COLO668 (cell line): ENCODE data around the gene NKIRAS1.
"Not testable (repeated sequence)": the region's sequence is repeated elsewhere in the genome, so short reads cannot be mapped to it uniquely, and the experiment has no call there.

ENCODE experiments used
- DNase-seq: peaks from one replicate; lab custom pipeline; 2025; ENCODE audit not compliant: unreplicated experiment; lab: John Stamatoyannopoulos, UW

Gene NKIRAS1

DNA sequence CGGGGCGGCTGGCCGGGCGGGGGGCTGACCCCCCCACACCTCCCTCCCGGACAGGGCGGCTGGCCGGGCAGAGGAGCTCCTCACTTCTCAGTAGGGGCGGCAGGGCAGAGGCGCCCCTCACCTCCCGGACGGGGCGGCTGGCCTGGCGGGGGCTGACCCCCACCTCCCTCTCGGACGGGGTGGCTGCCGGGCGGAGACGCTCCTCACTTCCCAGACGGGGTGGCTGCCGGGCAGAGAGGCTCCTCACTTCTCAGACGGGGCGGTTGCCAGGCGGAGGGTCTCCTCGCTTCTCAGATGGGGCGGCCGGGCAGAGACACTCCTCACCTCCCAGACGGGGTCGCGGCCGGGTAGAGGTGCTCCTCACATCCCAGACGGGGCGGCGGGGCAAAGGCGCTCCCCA lies 45.4 kb downstream of the NKIRAS1 start:
- DNase-seq = not testable (repeated sequence)

DNA sequence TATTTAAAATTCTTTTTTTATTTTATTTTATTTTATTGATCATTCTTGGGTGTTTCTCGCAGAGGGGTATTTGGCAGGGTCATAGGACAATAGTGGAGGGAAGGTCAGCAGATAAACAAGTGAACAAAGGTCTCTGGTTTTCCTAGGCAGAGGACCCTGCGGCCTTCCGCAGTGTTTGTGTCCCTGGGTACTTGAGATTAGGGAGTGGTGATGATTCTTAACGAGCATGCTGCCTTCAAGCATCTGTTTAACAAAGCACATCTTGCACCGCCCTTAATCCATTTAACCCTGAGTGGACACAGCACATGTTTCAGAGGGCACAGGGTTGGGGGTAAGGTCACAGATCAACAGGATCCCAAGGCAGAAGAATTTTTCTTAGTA lies 46.1 kb downstream of the NKIRAS1 start:
- DNase-seq = not testable (repeated sequence)

DNA sequence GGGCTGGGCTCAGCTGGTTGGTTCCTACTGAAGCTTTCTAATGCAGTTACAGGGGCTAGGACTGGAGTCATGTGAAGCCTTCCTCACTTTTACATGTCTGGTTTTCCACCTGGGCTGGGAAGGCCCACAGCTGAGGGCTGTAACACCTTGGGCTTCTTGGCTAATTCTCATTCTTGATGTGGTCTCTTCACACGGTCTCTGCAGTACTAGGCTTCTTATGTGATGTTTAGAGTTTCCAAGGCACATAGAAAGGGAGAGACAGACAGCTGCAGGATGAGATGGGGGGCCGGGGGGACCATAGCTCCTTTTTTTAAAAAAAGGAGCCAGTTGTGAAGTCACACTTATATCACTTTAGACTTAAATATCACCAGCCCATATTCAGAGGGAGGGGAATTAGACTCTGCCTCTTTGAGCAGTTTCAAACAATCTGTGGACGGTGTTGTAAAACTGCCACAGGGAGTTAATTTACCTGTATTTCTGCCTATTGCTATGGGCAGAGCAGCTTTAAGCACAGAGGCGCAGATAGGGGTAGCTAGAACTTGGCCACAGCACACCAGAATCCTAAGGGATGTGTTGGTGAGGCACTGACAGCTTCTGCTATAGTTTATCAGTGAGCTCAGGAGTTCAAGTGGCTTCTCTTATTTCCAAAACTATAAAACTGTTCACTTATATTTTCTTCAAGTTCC lies 46.7 kb downstream of the NKIRAS1 start:
- no peak for DNase-seq

DNA sequence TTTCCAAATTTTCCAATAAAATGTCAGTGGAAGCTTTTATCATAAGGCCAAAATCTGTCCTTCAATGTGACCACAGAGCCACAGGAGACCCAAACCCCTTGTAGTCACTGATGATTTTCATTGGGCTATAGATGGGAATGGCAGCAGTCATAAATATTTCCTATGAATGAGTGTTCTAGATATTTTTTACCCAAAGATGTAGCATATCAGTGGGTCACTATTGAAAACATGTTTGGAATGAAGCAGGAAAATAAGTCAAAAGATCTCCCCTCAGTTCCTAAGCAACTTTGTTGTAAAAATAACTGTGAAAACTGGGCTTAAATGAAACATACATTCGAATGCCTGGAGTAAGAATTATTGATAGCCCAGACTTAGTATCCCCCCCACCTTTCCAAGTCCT lies 49.0 kb downstream of the NKIRAS1 start:
- DNase-seq = no peak

DNA sequence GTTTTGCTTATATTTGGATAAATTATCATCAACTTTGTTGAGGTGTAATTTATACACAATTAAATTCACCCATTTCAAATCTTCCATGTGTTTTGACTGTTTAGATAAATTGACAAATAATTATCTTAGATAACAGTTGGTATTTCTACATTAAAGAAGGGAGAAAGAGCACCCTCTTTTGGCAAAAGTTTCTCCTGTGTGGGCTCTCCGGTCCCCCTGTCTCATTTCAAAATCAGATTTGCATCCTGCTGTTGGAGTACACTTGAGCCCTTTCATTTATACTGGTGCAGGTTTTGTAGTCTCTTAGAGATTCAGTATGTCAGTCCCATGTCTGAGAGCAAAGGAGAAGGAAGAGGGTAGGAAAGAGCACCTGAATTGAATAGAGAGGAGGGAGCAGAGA lies 49.4 kb downstream of the NKIRAS1 start:
- DNase-seq = no peak

DNA sequence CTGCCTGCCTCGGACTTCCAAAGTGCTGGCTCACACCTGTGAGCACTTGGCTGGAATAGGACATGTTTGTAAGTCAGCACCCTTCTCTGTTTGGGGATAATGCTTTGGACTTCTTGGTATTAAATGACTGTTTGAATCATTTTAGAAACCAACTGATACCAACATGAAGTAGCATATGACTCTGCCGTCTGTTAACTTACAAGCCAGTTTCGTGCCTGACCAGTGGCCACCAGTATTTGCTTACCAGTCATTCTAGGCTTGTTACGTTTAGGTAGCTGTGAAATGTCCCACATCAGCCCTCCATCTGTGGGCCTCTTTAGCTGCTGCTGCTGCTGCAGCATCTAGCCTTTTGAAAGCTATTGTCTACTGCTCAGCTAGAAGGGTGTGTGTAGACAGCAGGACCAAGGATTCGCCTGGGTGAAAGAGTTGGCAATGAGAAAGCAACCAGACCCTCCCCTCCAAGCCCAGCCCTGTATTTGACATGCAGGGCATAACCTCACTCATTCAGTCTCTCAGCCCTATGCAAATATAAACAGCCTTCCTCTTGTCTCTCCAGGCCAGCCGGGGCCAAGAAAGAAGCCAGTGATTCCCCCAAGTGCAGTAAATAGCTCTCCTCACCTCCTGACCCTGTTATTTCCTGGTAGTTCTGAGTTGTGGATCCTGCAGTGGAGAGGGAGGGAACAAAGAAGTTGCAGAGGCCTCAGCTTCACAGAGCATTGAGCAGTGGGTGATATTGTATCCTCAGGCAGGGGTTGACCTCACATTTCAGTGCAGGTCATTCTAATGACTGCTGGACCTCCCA lies 51.0 kb downstream of the NKIRAS1 start:
- no peak for DNase-seq

DNA sequence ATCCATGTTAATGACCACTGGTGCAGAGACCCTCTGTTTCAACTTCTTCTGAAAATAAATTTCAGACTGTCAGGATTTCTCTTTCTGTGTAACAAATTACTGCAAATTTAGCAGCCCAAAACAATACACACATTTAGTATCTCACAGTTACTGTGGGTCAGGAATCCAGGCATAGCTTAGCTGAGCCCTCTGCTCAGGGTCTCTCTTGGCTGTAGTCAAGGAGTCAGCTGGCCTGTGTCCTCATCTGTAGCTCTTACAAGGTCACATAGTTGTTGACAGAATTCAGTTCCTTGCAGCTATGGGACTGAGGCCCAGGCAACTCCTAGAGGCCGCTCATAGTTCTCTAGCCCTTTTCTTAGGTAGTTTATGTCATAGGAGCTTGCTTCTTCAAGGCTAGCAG lies 51.9 kb downstream of the NKIRAS1 start:
- DNase-seq = no peak

DNA sequence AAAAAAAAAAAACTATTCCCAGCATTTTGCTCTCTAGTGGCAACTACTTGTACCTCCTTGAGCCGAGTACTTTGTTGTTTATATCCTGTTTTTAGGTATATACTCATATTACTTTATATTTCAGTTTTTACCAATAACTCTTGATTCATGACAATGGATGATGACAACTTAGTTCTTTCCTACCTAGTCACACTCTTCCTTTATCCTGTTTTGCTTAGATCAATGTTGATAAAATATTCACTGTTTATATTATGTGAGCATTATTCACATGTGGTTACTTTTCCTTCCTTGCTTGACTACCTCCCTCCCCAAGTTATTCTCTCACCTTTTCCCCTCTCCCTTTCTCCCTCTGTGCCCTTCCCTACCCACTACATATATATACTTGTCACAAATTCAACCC lies 53.7 kb downstream of the NKIRAS1 start:
- no peak for DNase-seq

DNA sequence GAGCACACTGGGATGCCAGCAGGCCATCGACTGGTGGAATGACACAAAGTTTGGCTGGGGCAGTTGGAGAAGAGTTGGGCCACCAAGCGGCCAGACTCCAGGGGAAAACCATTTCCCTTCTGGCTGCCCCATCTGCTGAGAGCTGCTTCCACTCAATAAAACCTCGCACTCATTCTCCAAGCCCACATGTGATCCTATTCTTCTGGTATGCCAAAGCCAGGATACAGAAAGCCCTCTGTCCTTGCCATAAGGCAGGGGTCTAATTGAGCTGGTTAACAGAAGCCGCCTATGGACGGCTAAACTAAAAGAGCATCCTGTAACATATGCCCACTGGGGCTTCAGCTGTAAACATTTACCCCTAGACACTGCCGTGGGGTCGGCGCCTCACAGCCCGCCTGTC lies 55.1 kb downstream of the NKIRAS1 start:
- DNase-seq = no peak

DNA sequence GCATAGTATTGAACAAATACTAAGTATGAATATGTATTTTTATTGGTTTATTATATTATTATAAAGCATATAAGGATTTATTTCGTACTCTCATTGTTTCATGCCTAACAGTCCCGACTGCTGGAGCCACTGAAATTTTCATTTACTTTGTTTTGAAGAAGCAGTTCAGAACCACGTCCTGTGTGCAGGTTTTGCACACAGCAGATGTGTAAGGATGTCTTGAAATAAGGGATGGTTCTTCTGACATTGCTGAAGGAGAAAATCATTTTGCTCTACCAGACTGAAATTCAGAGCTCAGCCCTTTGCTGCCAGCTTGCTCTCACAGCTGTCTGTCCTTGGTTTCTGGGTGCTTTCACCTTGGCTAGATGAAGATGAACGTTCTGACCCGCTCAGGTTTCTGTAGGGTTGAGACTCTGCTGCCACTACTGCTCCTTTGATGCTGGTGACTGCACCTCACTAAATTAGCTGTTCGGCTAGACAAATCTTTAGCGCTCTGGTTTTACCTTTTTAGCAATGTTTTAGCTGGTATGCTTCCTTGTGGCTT lies 56.9 kb downstream of the NKIRAS1 start:
- no peak for DNase-seq

DNA sequence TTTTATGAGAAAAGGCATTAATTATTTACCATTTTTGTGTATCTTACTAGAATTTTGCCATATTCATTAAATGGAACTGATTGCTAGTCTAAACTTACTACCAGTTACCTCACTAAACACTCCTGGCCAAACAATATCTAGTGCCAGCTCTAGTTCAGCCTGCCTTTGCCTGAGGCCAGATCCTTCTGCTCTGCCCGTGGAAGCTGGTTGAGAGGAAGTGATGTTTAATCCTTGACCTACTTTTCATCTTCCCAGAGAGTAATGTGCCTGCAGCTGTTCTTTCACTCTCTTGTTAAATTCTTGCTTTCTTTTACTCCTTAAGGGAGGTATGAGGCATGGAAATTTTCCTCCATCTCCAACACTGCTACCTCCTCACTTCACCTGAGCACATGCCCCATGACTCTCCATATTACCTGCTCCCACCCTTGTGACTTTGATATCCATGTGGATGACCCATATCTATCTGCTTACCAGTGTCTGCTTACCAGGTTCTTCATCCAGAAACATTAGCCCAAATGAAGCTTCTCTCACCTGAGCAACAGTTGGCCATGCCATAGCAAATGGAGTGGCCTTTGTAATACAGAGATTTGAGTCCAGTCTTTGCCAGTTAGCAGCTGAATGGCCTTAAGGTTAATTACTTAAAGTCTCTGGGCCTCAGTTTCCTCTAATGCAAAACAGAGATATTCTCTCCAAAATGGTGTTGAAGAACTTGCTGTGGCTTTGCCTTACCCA lies 57.6 kb downstream of the NKIRAS1 start:
- no peak for DNase-seq

DNA sequence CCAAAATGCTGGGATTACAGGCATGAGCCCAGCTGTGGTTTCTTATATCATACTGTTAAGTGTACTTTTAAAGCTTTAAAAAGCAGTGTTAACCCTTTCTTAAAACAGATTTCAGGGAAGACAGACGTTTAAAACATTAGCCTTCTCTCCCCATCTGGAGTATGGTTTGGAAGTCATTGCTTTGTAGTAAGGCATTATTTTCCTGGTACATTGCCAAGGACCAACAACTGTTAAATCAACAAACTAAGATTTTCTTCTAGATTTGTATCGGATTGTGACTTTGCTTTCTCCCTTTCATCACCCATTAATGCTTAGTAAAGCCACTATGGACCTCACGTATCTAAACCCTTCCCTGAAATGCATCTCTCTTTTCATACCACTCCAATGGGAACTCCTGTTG lies 60.5 kb downstream of the NKIRAS1 start:
- no peak for DNase-seq

DNA sequence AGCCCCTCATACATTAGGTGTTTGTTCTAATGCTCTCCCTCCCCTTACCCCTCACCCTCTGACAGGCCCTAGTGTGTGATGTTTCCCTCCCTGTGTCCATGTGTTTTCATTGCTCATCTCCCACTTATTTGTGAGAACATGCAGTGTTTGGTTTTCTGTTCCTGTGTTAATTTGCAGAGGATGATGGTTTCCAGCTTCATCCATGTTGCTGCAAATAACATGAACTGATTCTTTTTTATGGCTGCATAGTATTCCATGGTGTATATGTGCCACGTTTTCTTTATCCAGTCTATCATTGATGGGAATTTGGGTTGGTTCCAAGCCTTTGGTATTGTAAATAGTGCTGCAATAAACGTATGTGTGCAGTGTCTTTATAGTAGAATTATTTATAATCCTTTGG lies 67.3 kb downstream of the NKIRAS1 start:
- DNase-seq = not testable (repeated sequence)

DNA sequence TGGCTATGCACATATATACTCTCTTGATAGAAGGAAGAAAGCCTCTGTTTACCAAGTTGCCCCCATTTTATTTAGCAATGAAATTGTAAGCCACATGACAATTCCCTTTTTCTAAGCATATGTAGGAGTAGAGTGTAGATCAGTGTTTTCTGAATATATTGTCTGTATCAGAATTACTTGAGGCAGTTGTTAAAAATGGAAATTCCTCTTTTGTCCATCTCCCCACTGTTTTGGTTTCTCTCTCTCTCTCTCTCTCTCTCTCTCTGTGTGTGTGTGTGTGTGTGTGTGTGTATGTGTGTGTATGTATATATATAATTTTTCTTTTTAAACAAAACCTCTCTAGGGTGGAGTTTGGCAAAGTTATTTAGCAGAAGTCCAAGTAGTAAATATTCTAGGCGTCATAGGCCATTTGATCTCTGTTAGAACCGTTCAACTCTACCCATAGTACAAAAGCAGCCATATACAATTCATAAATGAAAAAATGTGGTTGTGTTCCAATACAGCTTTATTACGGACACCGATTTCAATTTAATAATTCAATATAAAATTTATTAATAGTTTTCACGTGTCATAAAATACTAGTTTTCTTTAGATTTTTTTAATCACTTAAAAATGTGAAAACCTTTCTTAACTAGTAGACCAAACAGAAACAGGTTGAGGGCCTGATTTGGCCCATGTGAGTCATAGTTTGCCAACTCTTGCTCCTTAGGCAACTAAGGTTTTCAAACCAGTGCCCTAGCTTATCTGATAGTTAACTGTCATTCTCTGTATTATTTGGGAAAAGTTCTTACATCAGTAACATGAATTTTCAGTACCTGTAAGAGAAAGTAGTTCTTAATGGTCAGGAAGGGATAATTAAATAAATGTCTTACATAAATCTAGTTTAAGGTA lies 71.2 kb downstream of the NKIRAS1 start:
- no peak for DNase-seq

DNA sequence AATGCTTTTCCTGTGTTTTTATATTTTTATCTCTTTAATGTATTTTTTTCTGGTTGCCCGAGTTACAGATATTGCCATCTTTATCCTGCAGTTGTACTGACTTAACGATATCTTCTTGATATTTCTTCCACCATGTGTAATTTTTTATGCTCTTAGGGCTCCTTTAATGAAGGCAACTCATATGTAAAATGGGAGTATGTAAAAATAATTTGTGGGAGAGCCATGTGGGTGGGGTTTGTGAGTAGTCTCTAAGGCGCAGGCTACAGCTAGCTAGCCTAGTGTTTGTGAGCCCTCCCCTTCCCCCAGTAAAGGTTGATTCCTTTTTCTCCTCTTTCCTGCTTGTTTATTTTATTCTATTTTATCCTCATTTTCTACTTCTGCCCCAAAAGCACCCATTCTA lies 72.9 kb downstream of the NKIRAS1 start:
- DNase-seq = no peak
